Breast epithelium (tissue), 4 donors: ENCODE data around the gene ATP2B1. TPM values are rescaled to one million over a fixed set of nuclear protein-coding genes. Genes with fewer than 3 reads are reported as not detected.

ENCODE experiments used
- DNase-seq, 2 donors: peaks; one replicate each; pipeline ENCODE4 v3.0.0-alpha.2; 2019; ENCODE audit warnings: low spot score in 2 of 2
- H3K27ac ChIP-seq, 2 donors: fragments of 200-600 bp; sonication (generic) in 1 of 2; one replicate each; pipeline ENCODE4 v1.5.1; 2016 to 2019; ENCODE audit warnings: mild to moderate bottlenecking in 1 of 2
- H3K27me3 ChIP-seq, 2 donors: fragments of 200-600 bp; sonication (generic) in 1 of 2; one replicate each; pipeline versions ENCODE4 v1.5.1 to v1.6.0; 2017 to 2019; ENCODE audit warnings: control low read depth in 1 of 2, mild to moderate bottlenecking in 1 of 2
- H3K36me3 ChIP-seq: fragments of 200-600 bp; one replicate; pipeline ENCODE4 v1.5.1; 2019
- H3K4me1 ChIP-seq, 2 donors: fragments of 200-600 bp; sonication (generic); one replicate each; pipeline ENCODE4 v1.5.1; 2016 to 2019; ENCODE audit warnings: control low read depth in 1 of 2
- H3K4me3 ChIP-seq, 3 donors: fragments of 200-600 bp; sonication (generic); 1 replicate in 2 of 3; 2 replicates in 1 of 3; pipeline ENCODE4 v1.5.1; 2016 to 2019; ENCODE audit warnings: mild to moderate bottlenecking in 3 of 3, moderate library complexity in 2 of 3
- H3K9me3 ChIP-seq, 2 donors: fragments of 200-600 bp; sonication (generic) in 1 of 2; one replicate each; pipeline ENCODE4 v1.5.1; 2016 to 2019; ENCODE audit warnings: control low read depth in 1 of 2
- CTCF ChIP-seq, 3 donors: fragments of 450-650 bp; IDR thresholded peaks; one replicate each; pipeline ENCODE4 v1.5.1; 2016 to 2017; ENCODE audit warnings: antibody characterized with exemption in 3 of 3, mild to moderate bottlenecking in 3 of 3, moderate library complexity in 3 of 3
- POLR2A ChIP-seq: fragments of 450-650 bp; IDR thresholded peaks from one replicate; pipeline ENCODE4 v1.6.1; 2016; ENCODE audit warnings: antibody characterized with exemption, mild to moderate bottlenecking, moderate library complexity
- POLR2AphosphoS5 ChIP-seq, 3 donors: sonication (generic); formaldehyde crosslinking; IDR thresholded peaks; one replicate each; pipeline ENCODE4 v1.6.1; 2017; ENCODE audit warnings: antibody characterized with exemption in 3 of 3
- intact Hi-C: fragments of 100-400 bp; cut with DNase I; formaldehyde crosslinking; loops from one replicate; pipeline ENCODE4 v1.15.1; 2023; ENCODE audit warnings: low total_unique reads
- total RNA-seq, 3 donors: library from RNA; depleted of rRNA; stranded (reverse); fragments of >200 nt; gene quantifications; one replicate each; pipeline ENCODE4 v1.1.0, GENCODE V29; 2016

Gene ATP2B1
- total RNA-seq, 3 donors from 2014 or later = 40.3 to 76.8 (median 54.6) TPM

- H3K27ac ChIP-seq = no peak overlapping the region
- no peaks in the 10 kb centered on the region for H3K36me3 ChIP-seq
- H3K27me3 ChIP-seq = no peaks in the 10 kb centered on the region
- H3K4me3 ChIP-seq = no peak overlapping the region
- H3K4me1 ChIP-seq = no peaks in the 10 kb centered on the region
- intact Hi-C loops = loop anchor here (10.0 kb wide), 1 partner anchor 565 kb away; no protein-coding TSS in a partner anchor
- no peak for DNase-seq
- TF ChIP-seq POLR2AphosphoS5 (IDR thresholded peaks at IDR 0.05) = no peak
- TF ChIP-seq POLR2A = no peak
- no peak for TF ChIP-seq CTCF (IDR thresholded peaks at IDR 0.05)
- no peaks in the 10 kb centered on the region for H3K9me3 ChIP-seq
Measured at GRCh38 chr12:89539426-89540223, 169.0 kb downstream of the ATP2B1 start.

- H3K27ac ChIP-seq = no peak overlapping the region
- TF ChIP-seq POLR2A = no peak
- no peak for TF ChIP-seq CTCF (IDR thresholded peaks at IDR 0.05)
- TF ChIP-seq POLR2AphosphoS5 (IDR thresholded peaks at IDR 0.05) = no peak
- H3K27me3 ChIP-seq = no peaks in the 10 kb centered on the region
- H3K36me3 ChIP-seq = no peaks in the 10 kb centered on the region
- no peak for DNase-seq
- intact Hi-C loops = no loop called here
- no peaks in the 10 kb centered on the region for H3K9me3 ChIP-seq
- no peaks in the 10 kb centered on the region for H3K4me1 ChIP-seq
- no peak overlapping the region for H3K4me3 ChIP-seq
Measured at GRCh38 chr12:89538897-89539296, 169.7 kb downstream of the ATP2B1 start.

Other genes starting within 250 kb of the ATP2B1 start
- gene GALNT4, start 184.0 kb downstream of the ATP2B1 start, total RNA-seq = 10 to 100 TPM in 1 of 3 donors, 1 to 10 TPM in 2; 5.3 to 11.1 (median 7.2) TPM
- 10 to 100 TPM; 16.0 to 30.4 (median 27.9) TPM for gene POC1B, start 182.8 kb downstream of the ATP2B1 start, total RNA-seq